ENCODE data around the gene SEC16B. TPM values are rescaled to one million over a fixed set of nuclear protein-coding genes. Genes with fewer than 3 reads are reported as not detected.

Gene SEC16B
- total and polyA plus RNA-seq, 2 donors from 2014 or later, result 3.5 to 4.8 TPM

DNA sequence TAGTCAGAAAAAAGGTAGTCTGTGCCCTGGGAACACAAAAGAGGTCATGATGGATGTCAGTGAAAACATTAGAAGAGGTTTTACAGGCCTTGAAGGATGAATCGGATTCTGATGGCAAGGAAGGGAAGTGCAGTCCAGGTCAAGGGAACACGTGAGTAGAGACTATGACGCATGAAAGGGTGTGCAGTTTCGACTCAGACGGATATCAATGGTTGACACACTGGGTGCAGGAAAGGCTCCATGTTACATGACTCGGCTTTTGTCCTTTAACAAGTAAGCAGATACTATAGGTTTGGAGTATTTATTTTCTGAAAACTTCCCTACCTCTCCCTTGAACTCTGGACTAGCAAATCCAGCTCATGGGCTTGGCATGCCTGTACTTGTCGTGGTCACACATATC lies 55.3 kb downstream of the SEC16B start:
- Histone ChIP-seq H3K9ac (ENCODE audit: low read length in 3 of 3) (no peak overlapping the region), H3K27me3 (ENCODE audit: control insufficient read depth, insufficient read depth, low read length) (no peaks in the 10 kb centered on the region), H3K4me3 (ENCODE audit: low read length in 3 of 3) (no peak overlapping the region), H3K36me3 (ENCODE audit: control insufficient read depth in 2 of 3, insufficient read depth in 3 of 3, low read length in 3 of 3) (no peaks in the 10 kb centered on the region), H3K27ac (ENCODE audit: low read depth in 2 of 2, low read length in 2 of 2) (no peak overlapping the region), H3K4me1 (ENCODE audit: control insufficient read depth in 2 of 3, insufficient read depth in 2 of 3, low read depth in 1 of 3, low read length in 3 of 3) (peaks cover 0 to 8% (median 7%) of the 10 kb centered on the region in 3 donors), H3K9me3 (ENCODE audit: control insufficient read depth in 2 of 3, insufficient read depth in 1 of 3, low read length in 3 of 3) (no peaks in the 10 kb centered on the region)
- TF ChIP-seq, protein P1, sequence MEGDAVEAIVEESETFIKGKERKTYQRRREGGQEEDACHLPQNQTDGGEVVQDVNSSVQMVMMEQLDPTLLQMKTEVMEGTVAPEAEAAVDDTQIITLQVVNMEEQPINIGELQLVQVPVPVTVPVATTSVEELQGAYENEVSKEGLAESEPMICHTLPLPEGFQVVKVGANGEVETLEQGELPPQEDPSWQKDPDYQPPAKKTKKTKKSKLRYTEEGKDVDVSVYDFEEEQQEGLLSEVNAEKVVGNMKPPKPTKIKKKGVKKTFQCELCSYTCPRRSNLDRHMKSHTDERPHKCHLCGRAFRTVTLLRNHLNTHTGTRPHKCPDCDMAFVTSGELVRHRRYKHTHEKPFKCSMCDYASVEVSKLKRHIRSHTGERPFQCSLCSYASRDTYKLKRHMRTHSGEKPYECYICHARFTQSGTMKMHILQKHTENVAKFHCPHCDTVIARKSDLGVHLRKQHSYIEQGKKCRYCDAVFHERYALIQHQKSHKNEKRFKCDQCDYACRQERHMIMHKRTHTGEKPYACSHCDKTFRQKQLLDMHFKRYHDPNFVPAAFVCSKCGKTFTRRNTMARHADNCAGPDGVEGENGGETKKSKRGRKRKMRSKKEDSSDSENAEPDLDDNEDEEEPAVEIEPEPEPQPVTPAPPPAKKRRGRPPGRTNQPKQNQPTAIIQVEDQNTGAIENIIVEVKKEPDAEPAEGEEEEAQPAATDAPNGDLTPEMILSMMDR (IDR thresholded peaks at IDR 0.05; ENCODE audit: borderline replicate concordance, extremely low read depth, insufficient read depth), result no peak
- FAIRE-seq, result no peak
- intact Hi-C loops (cut with DNase I), result no loop called here
- DNase-seq, result no peak

DNA sequence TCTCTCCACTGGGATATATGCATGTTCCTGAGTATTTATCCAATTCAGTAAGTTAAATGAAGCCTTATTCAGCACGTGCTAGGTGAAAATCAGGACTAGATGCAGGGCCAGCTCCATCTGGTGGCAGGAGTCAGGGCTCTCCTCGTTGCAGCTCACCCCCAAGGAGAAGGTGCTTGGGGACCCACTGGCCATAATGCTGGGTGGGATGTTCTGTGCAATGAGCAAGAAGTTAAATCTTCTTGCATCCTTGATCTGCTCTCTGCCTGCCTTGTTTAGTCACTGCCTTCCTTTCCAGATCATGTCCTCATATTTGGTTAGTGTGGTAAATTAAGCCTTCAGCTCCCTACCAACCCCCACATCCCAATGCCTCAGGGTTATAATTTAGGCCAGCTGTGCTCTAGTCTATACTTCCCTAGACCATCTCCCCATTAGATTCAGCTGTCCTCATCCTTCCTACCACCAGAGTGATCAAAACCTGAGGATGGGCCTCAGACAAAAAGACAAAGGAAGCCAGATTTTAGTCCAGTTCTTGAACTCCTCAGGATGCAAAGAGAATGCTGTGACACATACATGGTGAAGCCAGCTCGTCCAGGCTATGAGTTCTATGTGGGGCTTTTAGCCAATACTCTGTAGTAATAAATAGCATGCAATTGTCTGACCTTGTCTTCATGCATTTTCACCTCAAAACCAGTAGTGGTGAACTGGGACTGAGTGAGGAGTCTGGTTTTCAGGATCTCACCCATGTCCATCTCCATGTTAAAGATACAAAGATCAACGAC lies 55.9 kb downstream of the SEC16B start:
- H3K4me1 ChIP-seq (ENCODE audit: control insufficient read depth in 2 of 3, insufficient read depth in 2 of 3, low read depth in 1 of 3, low read length in 3 of 3), result peaks cover 0 to 11% (median 7%) of the 10 kb centered on the region in 3 donors
- H3K27ac ChIP-seq (ENCODE audit: low read depth in 2 of 2, low read length in 2 of 2), result no peak overlapping the region
- TF ChIP-seq, protein P1 (IDR thresholded peaks at IDR 0.05; ENCODE audit: borderline replicate concordance, extremely low read depth, insufficient read depth), result peak; percentile 42
- FAIRE-seq (no peak), DNase-seq (peak in 3 of 5 donors; percentile 42 to 69 (median 61))
- no peaks in the 10 kb centered on the region for H3K36me3 ChIP-seq (ENCODE audit: control insufficient read depth in 2 of 3, insufficient read depth in 3 of 3, low read length in 3 of 3)
- H3K9ac ChIP-seq (ENCODE audit: low read length in 3 of 3), result no peak overlapping the region
- H3K4me3 ChIP-seq (ENCODE audit: low read length in 3 of 3), result no peak overlapping the region
- H3K27me3 ChIP-seq (ENCODE audit: control insufficient read depth, insufficient read depth, low read length), result no peaks in the 10 kb centered on the region
- intact Hi-C loops (cut with DNase I), result no loop called here
- H3K9me3 ChIP-seq (ENCODE audit: control insufficient read depth in 2 of 3, insufficient read depth in 1 of 3, low read length in 3 of 3), result no peaks in the 10 kb centered on the region

DNA sequence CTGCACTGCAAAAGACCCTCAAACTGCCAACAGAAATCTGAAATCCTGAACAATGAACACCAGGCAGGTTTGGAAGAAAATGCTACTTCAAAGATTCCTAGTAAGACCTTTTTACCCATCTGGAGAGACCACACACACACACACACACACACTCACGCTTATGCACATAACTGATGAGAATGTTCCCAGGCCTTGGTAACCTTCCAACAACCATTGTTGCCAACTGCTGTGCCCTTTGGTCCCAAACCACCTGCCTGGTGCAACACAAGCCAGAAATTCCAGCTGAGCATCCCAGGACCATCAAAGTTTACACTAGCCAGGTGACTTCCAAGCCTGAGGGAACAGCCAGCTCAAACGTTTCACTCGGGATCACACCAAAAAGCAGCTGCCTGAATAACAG lies 56.9 kb downstream of the SEC16B start:
- Histone ChIP-seq H3K27ac (ENCODE audit: low read depth in 2 of 2, low read length in 2 of 2) (no peak overlapping the region), H3K9ac (ENCODE audit: low read length in 3 of 3) (no peak overlapping the region), H3K4me3 (ENCODE audit: low read length in 3 of 3) (no peak overlapping the region), H3K27me3 (ENCODE audit: control insufficient read depth, insufficient read depth, low read length) (no peaks in the 10 kb centered on the region), H3K9me3 (ENCODE audit: control insufficient read depth in 2 of 3, insufficient read depth in 1 of 3, low read length in 3 of 3) (no peaks in the 10 kb centered on the region), H3K36me3 (ENCODE audit: control insufficient read depth in 2 of 3, insufficient read depth in 3 of 3, low read length in 3 of 3) (no peaks in the 10 kb centered on the region), H3K4me1 (ENCODE audit: control insufficient read depth in 2 of 3, insufficient read depth in 2 of 3, low read depth in 1 of 3, low read length in 3 of 3) (peaks cover 0 to 15% (median 7%) of the 10 kb centered on the region in 3 donors)
- FAIRE-seq, result no peak
- intact Hi-C loops (cut with DNase I), result no loop called here
- TF ChIP-seq, protein P1 (IDR thresholded peaks at IDR 0.05; ENCODE audit: borderline replicate concordance, extremely low read depth, insufficient read depth), result no peak
- peak in 2 of 5 donors; percentile 23 to 29 for DNase-seq

Data from kidney (tissue), 14 donors.